HepG2 (cell line): ENCODE measurements around the gene C2orf92. TPM values are rescaled to one million over a fixed set of nuclear protein-coding genes. Genes with fewer than 3 reads are reported as not detected.

Experiments used
- DNMT3B ChIP-seq: conservative IDR thresholded peaks from 2 replicates; pipeline ENCODE4 v1.6.1; 2016; ENCODE audit warnings: missing biosample characterization, control low read depth
- ELF3 ChIP-seq: IDR thresholded peaks from 2 replicates; pipeline ENCODE4 v1.6.1; 2016; ENCODE audit warnings: missing genetic modification reagents, missing compliant biosample characterization
- GTF3A ChIP-seq: sonication (generic); formaldehyde crosslinking; conservative IDR thresholded peaks from 2 replicates; pipeline ENCODE4 v1.4.0; 2020; ENCODE audit warnings: mild to moderate bottlenecking, missing genetic modification reagents
- HNRNPK ChIP-seq: fragments of 200-400 bp; formaldehyde crosslinking; IDR thresholded peaks from 2 replicates; pipeline ENCODE4 v1.6.1; 2018; ENCODE audit warnings: low read length, low read depth, moderate library complexity, mild to moderate bottlenecking; ENCODE audit not compliant: poor library complexity, severe bottlenecking
- HNRNPL ChIP-seq: fragments of 200-400 bp; formaldehyde crosslinking; IDR thresholded peaks from 2 replicates; pipeline ENCODE4 v1.6.1; 2017; ENCODE audit warnings: mild to moderate bottlenecking, low read depth, low read length
- HOXD1 ChIP-seq: sonication (generic); formaldehyde crosslinking; IDR thresholded peaks from 2 replicates; pipeline ENCODE4 v1.5.0; 2020; ENCODE audit warnings: missing genetic modification reagents
- MAZ ChIP-seq, 2 experiments: sonication (generic) in 1 of 2; formaldehyde crosslinking in 1 of 2; IDR thresholded peaks; 2 replicates each; pipeline versions ENCODE4 v1.5.0 to v1.6.1; 2012 to 2020; ENCODE audit warnings: low read depth in 2 of 2, mild to moderate bottlenecking in 2 of 2, borderline replicate concordance in 1 of 2, improper control_type of control experiment in 1 of 2, low read length in 1 of 2, missing genetic modification reagents in 1 of 2, moderate library complexity in 1 of 2
- MYC ChIP-seq: sonication (generic); formaldehyde crosslinking; IDR thresholded peaks from 2 replicates; pipeline ENCODE4 v1.9.0; 2021; ENCODE audit warnings: missing genetic modification reagents, borderline replicate concordance
- NCOA5 ChIP-seq: sonication (generic); formaldehyde crosslinking; IDR thresholded peaks from 2 replicates; pipeline ENCODE4 v1.4.0; 2020; ENCODE audit warnings: missing genetic modification reagents
- NFKBIZ ChIP-seq: IDR thresholded peaks from 2 replicates; pipeline ENCODE4 v1.6.1; 2018; ENCODE audit warnings: missing genetic modification reagents, missing compliant biosample characterization
- NPAS2 ChIP-seq: sonication (generic); formaldehyde crosslinking; IDR thresholded peaks from 2 replicates; pipeline ENCODE4 v1.8.0; 2022; ENCODE audit warnings: mild to moderate bottlenecking, missing genetic modification reagents, borderline replicate concordance
- SP2 ChIP-seq: sonication (generic); formaldehyde crosslinking; IDR thresholded peaks from 2 replicates; pipeline ENCODE4 v1.5.1; 2020; ENCODE audit warnings: mild to moderate bottlenecking, missing genetic modification reagents
- ZFP1 ChIP-seq: IDR thresholded peaks from 2 replicates; pipeline ENCODE4 v1.6.1; 2016
- ZNF232 ChIP-seq: sonication (generic); formaldehyde crosslinking; IDR thresholded peaks from 2 replicates; pipeline ENCODE4 v1.4.0; 2020; ENCODE audit warnings: missing genetic modification reagents, borderline replicate concordance
- ZNF264 ChIP-seq: sonication (generic); formaldehyde crosslinking; IDR thresholded peaks from 2 replicates; pipeline ENCODE4 v1.4.0; 2020; ENCODE audit warnings: missing genetic modification reagents
- polyA plus RNA-seq, 8 experiments: library from polyadenylated mRNA; depleted of rRNA in 3 of 8; stranded (reverse) in 7 of 8; unstranded in 1 of 8; fragments of >200 nt; fragmentation: Illumina TruSeq in 4 of 8; extraction: Trizol in 4 of 8; gene quantifications; 2 replicates each; pipeline versions ENCODE4 v1.2.1 to v1.2.3, GENCODE V29; 2011 to 2016; ENCODE audit warnings: low read depth in 4 of 8, missing spikeins in 1 of 8, mixed read lengths in 1 of 8; ENCODE audit not compliant: insufficient read depth in 1 of 8
- total RNA-seq, 5 experiments: library from RNA; depleted of rRNA; stranded (reverse); fragments of >200 nt; fragmentation: Illumina TruSeq; extraction: Trizol; gene quantifications; 2 replicates each; pipeline ENCODE4 v1.2.3, GENCODE V29; 2016; ENCODE audit warnings: low read depth in 1 of 5
- TF ChIP-seq, protein P1 (sequence below): IDR thresholded peaks from 2 replicates; pipeline ENCODE4 v1.6.1; 2016; ENCODE audit warnings: missing genetic modification reagents, missing compliant biosample characterization
- TF ChIP-seq, protein P2 (sequence below): sonication (generic); formaldehyde crosslinking; IDR thresholded peaks from 2 replicates; pipeline ENCODE4 v1.4.0; 2020; ENCODE audit warnings: mild to moderate bottlenecking, missing genetic modification reagents
- TF ChIP-seq, protein P3 (sequence below): IDR thresholded peaks from 2 replicates; pipeline ENCODE4 v1.6.1; 2018; ENCODE audit warnings: missing genetic modification reagents
- TF ChIP-seq, protein P4 (sequence below): sonication (generic); formaldehyde crosslinking; IDR thresholded peaks from 2 replicates; pipeline ENCODE4 v1.8.1; 2023; ENCODE audit warnings: mild to moderate bottlenecking, missing genetic modification reagents
- TF ChIP-seq, protein P5 (sequence below): sonication (generic); formaldehyde crosslinking; IDR thresholded peaks from 2 replicates; pipeline ENCODE4 v1.4.0; 2020; ENCODE audit warnings: mild to moderate bottlenecking, missing genetic modification reagents, borderline replicate concordance
- TF ChIP-seq, protein P6 (sequence below): sonication (generic); formaldehyde crosslinking; IDR thresholded peaks from 2 replicates; pipeline ENCODE4 v1.5.1; 2020; ENCODE audit warnings: missing genetic modification reagents, mild to moderate bottlenecking, borderline replicate concordance

C2orf92 gene
- total and polyA plus RNA-seq, 2 of the 13 experiments (the other 11 are each of a cell fraction or from before 2014, with no cell fraction given), result 4.9 to 5.0 TPM

DNA sequence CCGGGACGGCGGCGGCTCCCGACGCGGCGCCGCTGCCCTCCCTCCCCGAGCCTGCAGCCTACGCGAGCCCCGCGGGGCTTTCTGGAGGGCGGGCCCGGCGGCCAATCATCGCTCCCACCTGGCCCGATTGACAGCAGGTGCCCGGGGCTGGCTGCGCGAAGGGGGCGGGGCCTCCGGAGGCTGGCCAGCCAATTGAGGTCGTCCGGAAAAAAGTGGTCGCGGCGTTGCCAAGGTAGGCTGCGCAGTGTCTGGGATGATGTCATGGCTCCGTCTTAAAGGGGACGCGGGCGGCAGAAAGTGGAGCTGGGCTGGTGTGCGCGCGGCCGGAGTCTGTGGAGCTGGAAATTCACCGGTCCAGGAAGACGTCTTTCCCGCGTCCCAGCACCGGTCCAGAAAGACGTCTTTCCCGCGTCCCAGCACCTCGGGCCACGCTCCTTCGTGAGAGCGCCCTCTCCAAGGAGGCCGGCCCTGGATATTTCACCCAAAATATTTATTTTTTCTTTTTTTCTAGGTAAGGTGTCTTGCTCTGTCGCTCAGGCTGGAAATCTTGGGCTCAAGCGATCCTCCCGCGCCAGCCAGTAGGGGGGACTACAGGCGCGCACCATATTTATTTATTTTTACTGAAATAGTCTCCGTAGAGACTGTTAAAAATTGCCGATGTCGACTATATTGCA lies 5.4 kb upstream of the C2orf92 start, which contains the start of gene ACTR1B (continued):
- TF ChIP-seq HOXD1 (CRISPR knock-in tag) (0 out of 2 replicates have a peak, but pooled peaks have one; percentile 34), NCOA5 (no peak), ZFP1 (CRISPR knock-in tag) (no peak), GTF3A (CRISPR knock-in tag) (no peak), MAZ (IDR thresholded peaks at IDR 0.05; ENCODE audit: borderline replicate concordance, low read depth, low read length) (no peak; the same call in 1 of the 2 replicates), MAZ (CRISPR knock-in tag; IDR thresholded peaks at IDR 0.05; ENCODE audit: low read depth) (no peak), DNMT3B (CRISPR knock-in tag) (no peak), NFKBIZ (CRISPR knock-in tag) (peak; percentile 69; the same call in 1 of the 2 replicates), MYC (CRISPR knock-in tag) (peak; percentile 29; the same call in 1 of the 2 replicates), SP2 (CRISPR knock-in tag) (peak; percentile 95), HNRNPL (0 out of 2 replicates have a peak, but pooled peaks have one; percentile 46), ELF3 (CRISPR knock-in tag) (no peak), ZNF232 (CRISPR knock-in tag) (no peak; the same call in 1 of the 2 replicates), HNRNPK (peak; percentile 36), ZNF264 (CRISPR knock-in tag) (no peak; the same call in 1 of the 2 replicates), NPAS2 (no peak)
- TF ChIP-seq, protein P1, sequence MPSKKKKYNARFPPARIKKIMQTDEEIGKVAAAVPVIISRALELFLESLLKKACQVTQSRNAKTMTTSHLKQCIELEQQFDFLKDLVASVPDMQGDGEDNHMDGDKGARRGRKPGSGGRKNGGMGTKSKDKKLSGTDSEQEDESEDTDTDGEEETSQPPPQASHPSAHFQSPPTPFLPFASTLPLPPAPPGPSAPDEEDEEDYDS (CRISPR knock-in tag), result peak; percentile 96
- TF ChIP-seq, protein P2, sequence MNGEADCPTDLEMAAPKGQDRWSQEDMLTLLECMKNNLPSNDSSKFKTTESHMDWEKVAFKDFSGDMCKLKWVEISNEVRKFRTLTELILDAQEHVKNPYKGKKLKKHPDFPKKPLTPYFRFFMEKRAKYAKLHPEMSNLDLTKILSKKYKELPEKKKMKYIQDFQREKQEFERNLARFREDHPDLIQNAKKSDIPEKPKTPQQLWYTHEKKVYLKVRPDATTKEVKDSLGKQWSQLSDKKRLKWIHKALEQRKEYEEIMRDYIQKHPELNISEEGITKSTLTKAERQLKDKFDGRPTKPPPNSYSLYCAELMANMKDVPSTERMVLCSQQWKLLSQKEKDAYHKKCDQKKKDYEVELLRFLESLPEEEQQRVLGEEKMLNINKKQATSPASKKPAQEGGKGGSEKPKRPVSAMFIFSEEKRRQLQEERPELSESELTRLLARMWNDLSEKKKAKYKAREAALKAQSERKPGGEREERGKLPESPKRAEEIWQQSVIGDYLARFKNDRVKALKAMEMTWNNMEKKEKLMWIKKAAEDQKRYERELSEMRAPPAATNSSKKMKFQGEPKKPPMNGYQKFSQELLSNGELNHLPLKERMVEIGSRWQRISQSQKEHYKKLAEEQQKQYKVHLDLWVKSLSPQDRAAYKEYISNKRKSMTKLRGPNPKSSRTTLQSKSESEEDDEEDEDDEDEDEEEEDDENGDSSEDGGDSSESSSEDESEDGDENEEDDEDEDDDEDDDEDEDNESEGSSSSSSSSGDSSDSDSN (CRISPR knock-in tag), result no peak
- TF ChIP-seq, protein P3, sequence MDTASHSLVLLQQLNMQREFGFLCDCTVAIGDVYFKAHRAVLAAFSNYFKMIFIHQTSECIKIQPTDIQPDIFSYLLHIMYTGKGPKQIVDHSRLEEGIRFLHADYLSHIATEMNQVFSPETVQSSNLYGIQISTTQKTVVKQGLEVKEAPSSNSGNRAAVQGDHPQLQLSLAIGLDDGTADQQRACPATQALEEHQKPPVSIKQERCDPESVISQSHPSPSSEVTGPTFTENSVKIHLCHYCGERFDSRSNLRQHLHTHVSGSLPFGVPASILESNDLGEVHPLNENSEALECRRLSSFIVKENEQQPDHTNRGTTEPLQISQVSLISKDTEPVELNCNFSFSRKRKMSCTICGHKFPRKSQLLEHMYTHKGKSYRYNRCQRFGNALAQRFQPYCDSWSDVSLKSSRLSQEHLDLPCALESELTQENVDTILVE (CRISPR knock-in tag), result peak; percentile 85
- TF ChIP-seq, protein P4, sequence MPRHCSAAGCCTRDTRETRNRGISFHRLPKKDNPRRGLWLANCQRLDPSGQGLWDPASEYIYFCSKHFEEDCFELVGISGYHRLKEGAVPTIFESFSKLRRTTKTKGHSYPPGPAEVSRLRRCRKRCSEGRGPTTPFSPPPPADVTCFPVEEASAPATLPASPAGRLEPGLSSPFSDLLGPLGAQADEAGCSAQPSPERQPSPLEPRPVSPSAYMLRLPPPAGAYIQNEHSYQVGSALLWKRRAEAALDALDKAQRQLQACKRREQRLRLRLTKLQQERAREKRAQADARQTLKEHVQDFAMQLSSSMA (CRISPR knock-in tag), result no peak
- TF ChIP-seq, protein P5, sequence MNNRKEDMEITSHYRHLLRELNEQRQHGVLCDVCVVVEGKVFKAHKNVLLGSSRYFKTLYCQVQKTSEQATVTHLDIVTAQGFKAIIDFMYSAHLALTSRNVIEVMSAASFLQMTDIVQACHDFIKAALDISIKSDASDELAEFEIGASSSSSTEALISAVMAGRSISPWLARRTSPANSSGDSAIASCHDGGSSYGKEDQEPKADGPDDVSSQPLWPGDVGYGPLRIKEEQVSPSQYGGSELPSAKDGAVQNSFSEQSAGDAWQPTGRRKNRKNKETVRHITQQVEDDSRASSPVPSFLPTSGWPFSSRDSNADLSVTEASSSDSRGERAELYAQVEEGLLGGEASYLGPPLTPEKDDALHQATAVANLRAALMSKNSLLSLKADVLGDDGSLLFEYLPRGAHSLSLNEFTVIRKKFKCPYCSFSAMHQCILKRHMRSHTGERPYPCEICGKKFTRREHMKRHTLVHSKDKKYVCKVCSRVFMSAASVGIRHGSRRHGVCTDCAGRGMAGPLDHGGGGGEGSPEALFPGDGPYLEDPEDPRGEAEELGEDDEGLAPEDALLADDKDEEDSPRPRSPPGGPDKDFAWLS, result no peak
- TF ChIP-seq, protein P6, sequence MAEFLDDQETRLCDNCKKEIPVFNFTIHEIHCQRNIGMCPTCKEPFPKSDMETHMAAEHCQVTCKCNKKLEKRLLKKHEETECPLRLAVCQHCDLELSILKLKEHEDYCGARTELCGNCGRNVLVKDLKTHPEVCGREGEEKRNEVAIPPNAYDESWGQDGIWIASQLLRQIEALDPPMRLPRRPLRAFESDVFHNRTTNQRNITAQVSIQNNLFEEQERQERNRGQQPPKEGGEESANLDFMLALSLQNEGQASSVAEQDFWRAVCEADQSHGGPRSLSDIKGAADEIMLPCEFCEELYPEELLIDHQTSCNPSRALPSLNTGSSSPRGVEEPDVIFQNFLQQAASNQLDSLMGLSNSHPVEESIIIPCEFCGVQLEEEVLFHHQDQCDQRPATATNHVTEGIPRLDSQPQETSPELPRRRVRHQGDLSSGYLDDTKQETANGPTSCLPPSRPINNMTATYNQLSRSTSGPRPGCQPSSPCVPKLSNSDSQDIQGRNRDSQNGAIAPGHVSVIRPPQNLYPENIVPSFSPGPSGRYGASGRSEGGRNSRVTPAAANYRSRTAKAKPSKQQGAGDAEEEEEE, result no peak
